Measurements from ENCODE around the gene LLGL2.
A peak's percentile ranks its signal among the peaks of the same experiment; 100 is the strongest.

Gene LLGL2

GRCh38 chr17:75614006-75614405 is 88.5 kb downstream of the LLGL2 start:
- no peak for DNase-seq (ENCODE audit: low spot score)

- no peak for DNase-seq (ENCODE audit: low spot score)
Measured at GRCh38 chr17:75614556-75615270, 89.2 kb downstream of the LLGL2 start.

GRCh38 chr17:75615301-75615700 is 89.8 kb downstream of the LLGL2 start:
- no peak for DNase-seq (ENCODE audit: low spot score)

DNA sequence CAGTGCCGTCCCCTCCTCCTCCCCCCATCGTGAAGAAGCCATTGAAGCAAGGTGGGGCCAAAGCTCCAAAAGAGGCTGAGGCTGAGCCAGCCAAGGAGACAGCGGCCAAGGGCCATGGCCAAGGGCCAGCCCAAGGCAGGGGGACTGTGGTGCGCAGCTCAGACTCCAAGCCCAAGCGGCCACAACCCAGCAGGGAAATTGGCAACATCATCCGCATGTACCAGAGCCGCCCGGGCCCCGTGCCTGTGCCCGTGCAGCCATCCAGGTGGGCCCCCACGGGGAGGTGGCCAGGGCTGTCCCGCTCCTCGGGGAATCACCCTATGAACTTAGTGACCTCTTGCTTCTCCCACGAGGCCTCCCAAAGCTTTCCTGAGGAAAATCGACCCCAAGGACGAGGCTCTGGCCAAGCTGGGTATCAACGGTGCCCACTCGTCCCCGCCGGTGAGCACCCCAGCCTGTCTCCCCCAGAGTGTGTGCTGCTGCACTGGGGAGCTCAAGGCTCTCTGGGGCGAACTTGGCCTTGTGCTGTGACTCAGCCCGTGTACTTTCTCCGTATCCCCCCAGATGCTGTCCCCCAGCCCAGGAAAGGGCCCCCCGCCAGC is 91.1 kb downstream of the LLGL2 start:
- no peak for DNase-seq (ENCODE audit: low spot score)

- DNase-seq (ENCODE audit: low spot score) = no peak
Measured at GRCh38 chr17:75617218-75617617, 91.7 kb downstream of the LLGL2 start.

DNA sequence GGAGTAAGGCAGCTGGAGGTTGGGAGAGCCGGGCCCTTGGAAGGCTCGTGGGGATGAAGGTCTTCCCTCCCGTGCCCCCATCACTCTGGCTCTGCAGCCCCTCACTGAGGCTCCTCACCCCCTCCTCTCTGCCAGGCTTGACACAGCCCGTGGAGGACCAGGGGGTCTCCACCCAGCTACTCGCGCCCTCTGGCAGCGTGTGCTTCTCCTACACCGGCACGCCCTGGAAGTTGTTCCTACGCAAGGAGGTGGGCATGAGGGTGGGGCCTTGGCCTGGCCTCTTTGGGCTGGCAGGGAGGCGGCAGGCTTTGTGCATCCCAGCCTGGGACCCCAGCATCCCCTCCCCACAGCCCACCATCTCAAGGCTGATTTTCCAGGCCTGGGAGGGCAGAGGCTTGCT is 92.2 kb downstream of the LLGL2 start:
- no peak for DNase-seq (ENCODE audit: low spot score)

DNA sequence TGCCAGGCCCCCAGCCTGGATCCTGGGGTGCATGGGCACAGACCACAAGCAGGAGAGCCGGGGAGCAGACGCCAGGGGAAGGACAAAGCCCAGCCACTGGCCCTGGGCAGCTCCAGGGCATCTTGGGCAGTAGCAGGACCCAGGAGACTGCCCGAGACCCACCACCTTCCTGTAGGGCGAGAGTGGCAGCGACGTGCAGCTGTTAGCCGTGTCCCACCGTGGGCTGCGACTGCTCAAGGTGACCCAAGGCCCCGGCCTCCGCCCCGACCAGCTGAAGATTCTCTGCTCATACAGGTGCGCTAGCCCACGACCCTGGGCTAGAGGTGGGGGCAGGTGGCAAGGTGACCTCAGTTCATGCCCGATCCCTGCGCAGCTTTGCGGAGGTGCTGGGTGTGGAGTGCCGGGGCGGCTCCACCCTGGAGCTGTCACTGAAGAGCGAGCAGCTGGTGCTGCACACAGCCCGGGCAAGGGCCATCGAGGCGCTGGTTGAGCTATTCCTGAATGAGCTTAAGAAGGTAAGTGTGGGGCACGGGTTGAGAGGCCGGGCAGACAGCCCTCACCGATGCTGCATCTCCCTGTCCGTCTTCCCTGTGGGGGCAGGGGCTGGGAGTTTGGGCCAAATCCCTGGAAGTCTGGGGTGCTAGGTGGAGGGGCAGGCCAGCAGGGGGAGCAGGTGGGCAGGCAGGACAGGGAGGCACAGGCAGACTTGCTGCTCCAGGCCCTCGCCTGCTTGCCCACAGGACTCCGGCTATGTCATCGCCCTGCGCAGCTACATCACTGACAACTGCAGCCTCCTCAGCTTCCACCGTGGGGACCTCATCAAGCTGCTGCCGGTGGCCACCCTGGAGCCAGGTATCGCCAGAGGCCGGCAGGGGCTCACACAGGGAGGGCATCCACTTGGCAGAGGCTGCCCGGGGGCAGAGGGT is 94.3 kb downstream of the LLGL2 start:
- DNase-seq (ENCODE audit: low spot score) = peak; percentile 66

GRCh38 chr17:75621489-75621888 is 96.0 kb downstream of the LLGL2 start:
- DNase-seq (ENCODE audit: low spot score) = no peak

GRCh38 chr17:75622076-75622475 is 96.6 kb downstream of the LLGL2 start:
- DNase-seq (ENCODE audit: low spot score) = peak; percentile 43

GRCh38 chr17:75622771-75623273 is 97.3 kb downstream of the LLGL2 start:
- no peak for DNase-seq (ENCODE audit: low spot score)

DNA sequence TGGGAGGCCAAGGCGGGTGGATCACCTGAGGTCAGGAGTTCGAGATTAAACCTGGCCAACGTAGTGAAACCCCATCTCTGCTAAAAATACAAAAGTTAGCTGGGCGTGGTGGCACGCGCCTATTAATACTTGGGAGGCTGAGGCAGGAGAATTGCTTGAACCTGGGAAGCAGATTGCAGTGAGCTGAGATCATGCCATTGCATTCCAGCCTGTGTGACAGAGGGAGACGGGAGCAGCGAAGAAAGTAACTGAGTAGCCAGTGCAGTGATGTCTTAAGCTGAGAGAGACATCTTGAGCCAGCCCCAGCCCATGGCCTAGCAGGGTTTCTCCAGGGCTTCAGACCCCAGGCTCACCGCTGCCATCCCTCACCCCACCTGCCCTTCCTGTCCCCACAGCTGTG is 97.9 kb downstream of the LLGL2 start:
- DNase-seq (ENCODE audit: low spot score) = no peak

DNA sequence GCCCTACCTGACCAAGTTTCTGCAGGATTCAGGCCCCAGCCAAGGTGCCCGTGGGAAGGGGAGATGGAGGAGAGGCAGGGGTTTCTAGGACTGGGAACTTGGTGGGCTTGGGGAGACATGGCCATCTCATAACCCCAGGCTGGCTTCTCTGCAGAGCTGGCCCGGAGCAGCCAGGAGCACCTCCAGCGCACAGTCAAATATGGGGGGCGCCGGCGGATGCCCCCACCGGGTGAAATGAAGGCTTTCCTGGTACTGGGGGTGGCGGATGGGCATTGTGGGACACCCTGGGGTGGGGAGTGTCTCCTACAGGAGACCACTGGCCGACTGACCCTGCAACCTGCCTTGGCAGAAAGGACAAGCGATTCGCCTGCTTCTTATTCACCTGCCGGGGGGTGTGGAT is 98.5 kb downstream of the LLGL2 start:
- no peak for DNase-seq (ENCODE audit: low spot score)

Data from hepatic stellate cell (primary cell).